NB4 (cell line): ENCODE measurements around the gene SUSD2.
"Not testable (repeated sequence)": the region's sequence is repeated elsewhere in the genome, so short reads cannot be mapped to it uniquely, and the experiment has no call there.

ENCODE experiments used
- DNase-seq: peaks from one replicate; pipeline ENCODE4 v3.0.0; 2010; ENCODE audit warnings: low read depth
- H3K4me3 ChIP-seq: one replicate; pipeline ENCODE4 v1.5.1; 2011; ENCODE audit warnings: mild to moderate bottlenecking, low read depth, low read length, moderate library complexity
- MYC ChIP-seq: IDR thresholded peaks from 2 replicates; pipeline ENCODE4 v1.6.1; 2011; ENCODE audit warnings: low read depth, low read length
- POLR2A ChIP-seq: IDR thresholded peaks from 2 replicates; pipeline ENCODE4 v1.6.1; 2011; ENCODE audit warnings: mild to moderate bottlenecking; ENCODE audit not compliant: insufficient read length; ENCODE audit errors: extremely low read depth
- TF ChIP-seq, protein P1 (sequence below): IDR thresholded peaks from one replicate; pipeline ENCODE4 v1.5.1; 2012; ENCODE audit warnings: low read depth, low read length
- TF ChIP-seq, protein P2 (sequence below): IDR thresholded peaks from 2 replicates; pipeline ENCODE4 v1.6.1; 2011; ENCODE audit warnings: low read depth, low read length

The SUSD2 gene

DNA sequence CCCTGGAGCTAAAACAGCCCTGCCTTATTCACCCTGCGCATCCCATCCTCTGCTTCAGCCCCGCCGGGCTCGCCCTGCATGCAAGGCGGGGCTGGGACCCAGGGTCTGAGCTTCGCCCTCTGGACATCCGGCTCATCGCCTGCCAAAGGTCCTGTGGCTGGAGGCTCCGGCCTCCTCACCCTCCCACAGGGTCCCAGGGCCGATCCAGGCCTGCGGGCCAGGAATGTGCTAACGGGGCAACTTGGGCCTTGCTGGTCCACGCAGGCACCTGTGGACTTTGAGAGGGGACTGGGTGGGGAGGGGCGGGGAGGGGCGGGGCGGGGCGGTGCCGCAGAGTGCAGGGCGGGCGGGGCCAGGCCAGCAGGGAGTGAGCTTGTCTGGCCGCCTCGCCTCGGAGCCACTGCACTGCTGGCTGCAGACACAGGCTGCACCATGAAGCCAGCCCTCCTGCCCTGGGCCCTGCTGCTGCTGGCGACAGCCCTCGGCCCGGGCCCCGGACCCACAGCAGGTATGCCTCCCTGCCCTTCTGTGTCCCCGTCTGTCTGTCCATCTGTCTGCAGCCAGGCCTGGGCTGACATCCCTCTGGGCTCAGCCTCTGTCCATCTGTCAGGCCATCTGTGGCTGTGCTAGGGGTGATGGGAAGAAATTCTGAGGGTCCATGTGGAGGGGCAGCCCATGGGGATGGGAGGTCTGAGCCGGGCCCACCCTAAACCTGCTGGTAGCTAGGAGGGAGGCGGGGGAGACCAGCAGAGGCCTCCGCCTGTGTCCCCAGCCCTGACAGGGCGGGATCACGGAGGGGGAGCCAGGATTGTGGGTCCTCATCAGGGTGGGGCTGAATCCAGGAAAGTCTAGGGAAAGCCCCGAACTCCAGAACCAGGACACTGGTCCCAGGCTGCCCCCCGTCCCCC is at the start of gene SUSD2:
Gene SUSD2 (plus strand): TSS at position 400 of the 908 bp plus-strand sequence. CDS start 33 bp downstream, at position 433.
- H3K4me3 ChIP-seq: no peak within 1 kb of the TSS
- no peak for DNase-seq
- TF ChIP-seq MYC: no peak

DNA sequence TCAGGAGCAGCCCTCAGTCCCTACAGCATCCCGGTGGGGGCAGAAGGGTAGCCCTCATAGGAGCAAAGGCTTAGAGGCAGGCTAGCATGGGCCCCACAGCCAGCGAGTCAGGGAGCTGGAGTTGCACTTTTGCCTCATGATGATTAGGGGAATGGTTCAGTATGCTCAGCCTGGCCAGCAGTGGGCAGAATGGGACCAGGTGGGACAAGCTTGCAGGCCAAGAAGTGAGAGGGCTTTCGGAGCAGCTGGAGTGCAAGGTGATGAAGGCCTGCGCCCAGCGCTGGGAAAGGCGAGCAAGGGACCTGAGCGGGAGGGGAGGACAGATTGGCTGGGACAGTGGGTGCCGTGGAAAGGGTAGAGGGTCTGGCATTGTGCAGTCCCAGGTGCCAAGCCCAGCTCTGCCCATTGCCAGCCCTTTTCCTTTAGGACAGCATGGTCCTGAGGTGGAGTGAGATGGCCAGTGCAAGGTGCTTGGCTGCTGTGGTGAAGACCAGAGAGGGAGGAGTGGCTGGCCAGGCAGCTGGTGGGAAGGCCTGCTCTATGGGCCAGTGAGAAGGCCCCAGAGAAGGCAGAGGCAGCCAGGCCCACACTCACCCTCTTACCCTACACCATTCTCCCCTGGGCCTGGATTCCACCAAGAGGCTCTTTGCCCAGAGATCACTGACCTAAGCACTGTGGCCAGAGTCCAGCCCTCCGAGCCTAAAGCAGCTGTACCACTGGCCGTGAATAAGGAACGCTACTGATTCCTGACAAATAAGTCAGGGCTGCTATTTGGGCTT is 47.9 kb upstream of the SUSD2 start:
- no peak overlapping the region for H3K4me3 ChIP-seq
- peak; percentile 49 for DNase-seq
- TF ChIP-seq POLR2A: no peak
- TF ChIP-seq, protein P1, sequence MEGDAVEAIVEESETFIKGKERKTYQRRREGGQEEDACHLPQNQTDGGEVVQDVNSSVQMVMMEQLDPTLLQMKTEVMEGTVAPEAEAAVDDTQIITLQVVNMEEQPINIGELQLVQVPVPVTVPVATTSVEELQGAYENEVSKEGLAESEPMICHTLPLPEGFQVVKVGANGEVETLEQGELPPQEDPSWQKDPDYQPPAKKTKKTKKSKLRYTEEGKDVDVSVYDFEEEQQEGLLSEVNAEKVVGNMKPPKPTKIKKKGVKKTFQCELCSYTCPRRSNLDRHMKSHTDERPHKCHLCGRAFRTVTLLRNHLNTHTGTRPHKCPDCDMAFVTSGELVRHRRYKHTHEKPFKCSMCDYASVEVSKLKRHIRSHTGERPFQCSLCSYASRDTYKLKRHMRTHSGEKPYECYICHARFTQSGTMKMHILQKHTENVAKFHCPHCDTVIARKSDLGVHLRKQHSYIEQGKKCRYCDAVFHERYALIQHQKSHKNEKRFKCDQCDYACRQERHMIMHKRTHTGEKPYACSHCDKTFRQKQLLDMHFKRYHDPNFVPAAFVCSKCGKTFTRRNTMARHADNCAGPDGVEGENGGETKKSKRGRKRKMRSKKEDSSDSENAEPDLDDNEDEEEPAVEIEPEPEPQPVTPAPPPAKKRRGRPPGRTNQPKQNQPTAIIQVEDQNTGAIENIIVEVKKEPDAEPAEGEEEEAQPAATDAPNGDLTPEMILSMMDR: peak; percentile 26

- H3K4me3 ChIP-seq: no peak overlapping the region
- peak; percentile 75 for DNase-seq
- TF ChIP-seq, protein P1: no peak
- TF ChIP-seq POLR2A (no peak), MYC (no peak)
- TF ChIP-seq, protein P2, sequence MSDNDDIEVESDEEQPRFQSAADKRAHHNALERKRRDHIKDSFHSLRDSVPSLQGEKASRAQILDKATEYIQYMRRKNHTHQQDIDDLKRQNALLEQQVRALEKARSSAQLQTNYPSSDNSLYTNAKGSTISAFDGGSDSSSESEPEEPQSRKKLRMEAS: no peak
Measured at GRCh38 chr22:24134090-24134846, 47.0 kb upstream of the SUSD2 start.

DNA sequence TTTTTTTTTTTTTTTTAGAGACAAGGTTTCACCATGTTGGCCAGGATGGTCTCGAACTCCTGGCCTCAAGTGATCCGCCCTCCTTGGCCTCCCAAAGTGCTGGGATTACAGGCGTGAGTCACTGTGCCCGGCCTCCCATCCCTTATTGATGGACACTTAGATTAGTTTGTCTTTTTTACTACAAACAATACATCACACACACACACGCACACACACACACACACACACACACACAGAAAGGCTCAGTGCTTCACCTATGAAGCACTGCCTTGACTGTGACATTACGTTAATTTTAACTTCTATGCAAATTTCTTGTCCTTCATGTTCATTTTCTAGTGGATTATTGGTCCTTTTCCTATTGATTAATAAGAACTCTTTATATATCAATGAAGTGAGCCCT is 44.8 kb upstream of the SUSD2 start:
- not testable (repeated sequence) for DNase-seq, H3K4me3 ChIP-seq

DNA sequence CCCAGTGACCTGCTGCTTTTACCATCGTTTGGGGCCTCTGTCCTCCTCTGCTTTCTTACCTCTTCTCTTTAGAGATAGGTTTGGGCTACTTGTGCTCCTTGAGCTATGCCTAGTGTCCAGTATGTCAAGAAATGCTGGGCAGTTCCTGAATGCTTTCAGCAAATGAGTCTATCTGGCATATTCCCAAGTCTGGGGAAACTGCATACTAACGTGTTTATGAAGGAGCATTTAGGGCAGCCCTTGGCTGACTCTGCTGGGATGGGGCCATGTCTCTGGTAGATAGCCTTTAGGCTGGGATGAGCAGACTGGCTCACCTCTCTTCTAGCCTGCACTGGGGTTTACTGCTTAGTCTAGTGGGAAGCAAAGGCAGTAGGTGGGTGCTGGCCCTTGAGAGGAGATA is 43.7 kb upstream of the SUSD2 start:
- TF ChIP-seq, protein P1: no peak
- TF ChIP-seq MYC (no peak), POLR2A (no peak)
- TF ChIP-seq, protein P2: no peak

GRCh38 chr22:24138649-24139420 is 42.5 kb upstream of the SUSD2 start:
- H3K4me3 ChIP-seq: no peak overlapping the region
- TF ChIP-seq POLR2A (no peak), MYC (no peak)
- TF ChIP-seq, protein P1: no peak
- TF ChIP-seq, protein P2: no peak

More for the DNA sequence above, 43.7 kb upstream of the SUSD2 start:
- no peak overlapping the region for H3K4me3 ChIP-seq
- DNase-seq: no peak

More at GRCh38 chr22:24138649-24139420, 42.5 kb upstream of the SUSD2 start:
- DNase-seq: no peak
